GM19193 (cell line): ENCODE results near the gene LMNA.

ENCODE experiments used
- POLR2A ChIP-seq: IDR thresholded peaks from 4 replicates; pipeline ENCODE4 v1.6.1; 2011; ENCODE audit not compliant: insufficient read depth, insufficient read length; ENCODE audit errors: extremely low read depth

The LMNA gene

DNA sequence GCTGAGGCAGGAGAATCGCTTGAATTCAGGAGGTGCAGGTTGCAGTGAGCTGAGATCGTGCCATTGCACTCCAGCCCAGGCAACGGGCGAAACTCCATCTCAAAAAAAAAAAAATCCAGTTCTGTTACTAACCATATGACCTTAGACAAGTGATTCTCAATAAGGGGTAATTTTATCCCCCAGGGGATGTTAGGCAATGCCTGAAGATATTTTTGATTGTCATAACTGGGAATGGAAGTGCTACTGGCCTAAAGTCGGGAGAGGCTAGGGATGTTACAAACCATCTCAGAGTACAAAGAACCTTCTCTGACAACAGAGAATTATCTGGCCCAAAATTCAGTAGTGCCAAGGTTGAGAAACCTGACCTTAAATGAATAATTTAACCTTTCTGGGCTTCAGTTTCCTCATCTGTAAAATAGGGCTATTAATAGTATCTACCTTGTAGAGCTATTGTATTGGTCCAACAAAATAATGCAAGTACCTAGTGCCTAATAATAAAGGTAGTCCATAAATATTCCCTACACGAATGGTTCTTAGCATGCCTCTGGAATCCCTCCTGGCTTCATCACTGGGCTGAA, 5.8 kb upstream of the LMNA start:
- no peak for TF ChIP-seq POLR2A

DNA sequence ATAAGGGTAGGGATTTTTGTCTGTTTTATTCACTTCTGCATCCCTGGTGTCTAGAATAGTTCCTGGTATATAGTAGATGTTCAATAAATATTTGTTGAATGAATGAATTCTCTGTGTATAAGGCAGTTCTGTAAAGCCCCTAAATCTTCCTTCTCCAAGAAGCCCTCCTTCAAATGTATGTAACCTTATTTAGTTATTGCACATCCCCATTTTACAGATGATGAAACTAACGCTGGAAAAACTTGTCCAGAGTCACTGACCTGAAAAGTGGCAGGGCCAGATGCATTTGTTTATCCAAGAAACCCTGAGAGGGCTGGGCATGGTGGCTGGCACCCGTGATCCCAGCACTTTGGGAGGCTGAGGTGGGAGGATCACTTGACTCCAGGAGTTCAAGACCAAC, 4.3 kb upstream of the LMNA start:
- TF ChIP-seq POLR2A: no peak

DNA sequence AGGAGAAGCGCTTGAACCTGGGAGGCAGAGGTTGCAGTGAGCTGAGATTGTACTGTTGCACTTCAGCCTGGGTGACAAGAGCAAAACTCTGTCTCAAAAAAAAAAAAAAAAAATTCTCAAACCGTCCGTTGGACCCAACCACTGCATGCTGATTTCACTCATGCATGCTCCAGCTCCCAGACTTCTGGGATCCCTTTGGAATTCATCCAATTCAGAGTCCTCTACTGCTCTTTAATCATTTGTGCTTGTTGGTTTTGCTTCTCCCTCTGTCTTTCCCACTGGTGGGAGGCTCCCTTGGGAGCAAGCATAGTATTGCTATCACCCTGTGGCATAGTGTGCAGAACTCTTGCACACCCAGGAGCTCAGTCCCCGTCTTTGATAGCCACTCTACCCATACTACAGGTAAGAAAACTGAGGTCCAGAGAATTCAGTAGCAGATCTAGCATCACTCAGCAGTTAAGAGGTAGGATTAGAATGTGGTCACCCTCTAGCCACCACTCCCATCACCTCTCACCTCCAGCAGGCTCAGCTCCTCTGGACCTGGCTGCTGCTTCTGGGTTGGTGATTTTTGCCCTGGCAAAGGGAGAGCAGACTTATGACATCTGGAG, 3.1 kb upstream of the LMNA start:
- no peak for TF ChIP-seq POLR2A

DNA sequence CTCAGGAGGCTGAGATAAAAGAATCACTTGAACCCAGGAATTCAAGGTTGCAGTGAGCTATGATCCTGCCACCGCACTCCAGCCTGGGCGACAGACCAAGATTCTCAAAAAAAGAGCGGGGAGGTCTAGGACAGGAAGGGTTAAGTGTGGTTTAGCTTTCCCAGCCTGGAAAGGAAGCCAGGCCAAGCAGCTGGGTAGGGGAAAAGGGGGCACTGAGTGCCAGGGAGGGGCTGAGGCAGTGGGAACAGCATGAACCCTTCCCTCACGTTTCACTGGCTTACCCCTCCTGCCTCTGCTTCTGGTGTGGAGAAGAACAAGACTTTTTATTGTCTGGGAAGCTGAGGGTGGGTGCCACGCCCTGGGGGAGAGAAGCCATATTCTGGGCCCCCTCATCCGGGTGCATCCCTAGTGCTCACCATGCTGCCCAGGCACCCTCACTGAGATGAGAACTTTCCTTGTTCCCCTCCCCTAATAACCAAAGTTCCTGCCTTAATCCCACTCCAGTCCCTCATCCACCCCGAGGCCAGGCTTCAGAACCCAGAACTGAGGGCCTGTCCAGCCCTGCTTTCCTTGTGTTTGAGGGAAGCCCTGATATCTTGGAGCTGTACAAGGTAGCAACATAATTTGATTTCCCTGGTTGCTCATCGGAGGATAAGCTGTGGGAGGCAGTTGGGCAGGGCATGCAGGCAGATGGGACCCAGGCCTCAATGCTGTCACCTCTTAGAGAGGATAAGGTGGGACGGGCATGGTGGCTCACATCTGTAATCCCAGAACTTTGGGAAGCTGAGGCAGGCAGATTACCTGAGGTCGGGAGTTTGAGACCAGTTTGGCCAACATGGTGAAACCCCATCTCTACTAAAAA, 2.0 kb upstream of the LMNA start:
- TF ChIP-seq POLR2A: no peak

DNA sequence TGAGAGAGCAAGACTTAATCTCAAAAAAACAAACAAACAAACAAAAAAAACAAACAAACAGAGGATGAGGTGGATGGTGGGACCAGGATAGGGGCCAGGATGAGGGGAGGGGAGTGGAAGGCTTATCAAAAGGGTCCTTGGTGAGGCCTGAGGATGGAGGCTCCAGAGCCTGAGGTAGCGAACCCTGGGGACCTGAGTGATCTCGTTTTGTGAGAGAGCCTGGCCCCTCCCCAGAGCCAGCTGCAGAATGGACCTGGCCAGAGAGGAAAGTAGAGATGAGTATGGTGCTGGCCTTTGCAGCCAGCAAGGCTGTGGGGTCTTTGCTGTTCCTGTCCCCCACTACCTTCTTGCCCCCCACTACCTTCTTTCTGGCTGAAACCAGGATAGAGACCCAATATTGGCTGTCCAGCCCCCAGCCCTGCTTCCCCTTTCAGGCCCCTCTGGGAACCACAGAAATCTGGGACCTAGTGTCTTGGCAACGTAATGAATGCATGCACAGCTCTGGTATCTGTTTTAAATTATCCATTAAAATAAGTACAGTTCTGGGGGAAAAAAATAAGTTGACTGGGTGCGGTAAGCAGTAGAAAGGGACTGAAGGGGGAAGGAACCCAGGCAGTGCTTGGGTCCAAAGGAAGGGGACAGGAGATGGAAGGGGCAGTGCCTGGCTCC, 1.1 kb upstream of the LMNA start:
- TF ChIP-seq POLR2A: no peak

DNA sequence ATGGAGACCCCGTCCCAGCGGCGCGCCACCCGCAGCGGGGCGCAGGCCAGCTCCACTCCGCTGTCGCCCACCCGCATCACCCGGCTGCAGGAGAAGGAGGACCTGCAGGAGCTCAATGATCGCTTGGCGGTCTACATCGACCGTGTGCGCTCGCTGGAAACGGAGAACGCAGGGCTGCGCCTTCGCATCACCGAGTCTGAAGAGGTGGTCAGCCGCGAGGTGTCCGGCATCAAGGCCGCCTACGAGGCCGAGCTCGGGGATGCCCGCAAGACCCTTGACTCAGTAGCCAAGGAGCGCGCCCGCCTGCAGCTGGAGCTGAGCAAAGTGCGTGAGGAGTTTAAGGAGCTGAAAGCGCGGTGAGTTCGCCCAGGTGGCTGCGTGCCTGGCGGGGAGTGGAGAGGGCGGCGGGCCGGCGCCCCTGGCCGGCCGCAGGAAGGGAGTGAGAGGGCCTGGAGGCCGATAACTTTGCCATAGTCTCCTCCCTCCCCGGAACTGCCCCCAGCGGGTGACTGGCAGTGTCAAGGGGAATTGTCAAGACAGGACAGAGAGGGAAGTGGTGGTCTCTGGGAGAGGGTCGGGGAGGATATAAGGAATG, 505 bp downstream of the LMNA start:
- TF ChIP-seq POLR2A: no peak

DNA sequence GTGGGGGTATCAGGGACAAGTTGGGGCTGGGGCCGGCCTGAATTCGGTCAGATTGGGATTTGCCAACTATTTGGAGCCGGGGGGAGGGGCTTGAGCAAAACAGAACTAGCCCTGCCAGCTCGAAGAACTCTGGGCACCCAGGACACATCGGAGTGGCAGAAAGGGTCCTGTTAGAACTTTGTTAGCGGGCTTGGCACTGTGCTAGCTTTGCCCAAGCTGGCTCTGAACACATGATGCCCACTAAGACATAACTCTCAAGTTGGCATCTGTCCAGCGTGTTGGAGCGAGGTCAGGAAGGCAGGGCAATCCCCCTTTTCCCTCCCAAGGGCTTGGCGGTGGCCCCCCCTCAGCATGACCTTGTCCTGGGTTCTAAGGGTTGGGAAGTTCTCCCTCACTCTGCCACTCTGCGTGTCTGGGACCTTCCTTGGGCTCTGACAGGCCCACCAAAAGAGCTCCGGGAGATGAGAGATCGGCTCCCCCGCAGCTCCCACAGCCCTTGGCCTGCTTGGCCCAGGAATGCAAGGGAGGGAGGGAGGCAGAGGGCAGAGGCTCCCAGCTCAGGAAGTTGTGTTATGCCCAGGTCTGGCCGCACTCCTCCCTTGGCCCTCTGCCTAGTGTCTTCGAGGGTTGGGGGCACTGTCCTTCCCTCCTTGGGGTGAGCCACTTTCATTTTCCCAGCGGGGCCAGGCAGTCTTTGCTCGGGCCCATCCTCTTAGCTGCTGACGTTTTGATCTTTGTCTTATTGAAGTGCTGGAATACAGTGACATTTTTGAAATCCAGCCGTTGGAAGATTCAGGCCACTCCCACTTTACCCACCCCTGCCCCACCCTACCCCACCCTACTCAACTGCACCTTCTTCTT, 1.2 kb downstream of the LMNA start:
- TF ChIP-seq POLR2A: no peak

DNA sequence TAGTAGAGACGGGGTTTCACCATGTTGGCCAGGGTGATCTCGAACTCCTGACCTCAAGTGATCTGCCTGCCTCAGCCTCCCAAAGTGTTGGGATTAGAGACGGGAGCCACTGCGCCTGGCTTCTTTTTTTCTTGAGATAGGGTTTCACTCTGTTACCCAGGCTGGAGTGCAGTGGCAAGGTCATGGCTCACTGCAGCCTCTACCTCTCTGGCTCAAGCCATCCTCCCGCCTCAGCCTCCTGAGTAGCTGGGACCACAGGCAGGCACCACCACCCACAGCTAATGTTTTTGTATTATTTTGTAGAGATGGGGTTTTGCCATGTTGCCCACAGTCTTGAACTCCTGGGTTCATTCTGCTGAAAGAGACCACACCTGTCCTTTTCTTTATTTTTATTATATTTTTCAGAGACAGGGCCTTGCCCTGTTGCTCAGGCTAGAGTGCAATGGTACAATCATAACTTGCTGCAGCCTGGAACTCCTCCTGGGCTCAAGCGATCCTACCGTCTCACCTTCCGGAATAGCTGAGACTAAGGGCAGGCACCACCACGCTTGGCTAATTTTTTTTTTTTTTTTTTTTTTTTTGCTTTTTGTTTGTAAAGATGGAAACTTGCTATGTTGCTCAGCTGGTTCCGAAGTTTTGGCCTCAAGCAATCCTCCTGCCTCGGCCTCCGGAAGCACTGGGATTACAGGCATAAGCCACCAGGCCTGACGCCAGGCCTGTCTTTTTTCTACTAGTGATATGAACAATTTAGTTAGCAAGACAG, 3.1 kb downstream of the LMNA start:
- TF ChIP-seq POLR2A: no peak

DNA sequence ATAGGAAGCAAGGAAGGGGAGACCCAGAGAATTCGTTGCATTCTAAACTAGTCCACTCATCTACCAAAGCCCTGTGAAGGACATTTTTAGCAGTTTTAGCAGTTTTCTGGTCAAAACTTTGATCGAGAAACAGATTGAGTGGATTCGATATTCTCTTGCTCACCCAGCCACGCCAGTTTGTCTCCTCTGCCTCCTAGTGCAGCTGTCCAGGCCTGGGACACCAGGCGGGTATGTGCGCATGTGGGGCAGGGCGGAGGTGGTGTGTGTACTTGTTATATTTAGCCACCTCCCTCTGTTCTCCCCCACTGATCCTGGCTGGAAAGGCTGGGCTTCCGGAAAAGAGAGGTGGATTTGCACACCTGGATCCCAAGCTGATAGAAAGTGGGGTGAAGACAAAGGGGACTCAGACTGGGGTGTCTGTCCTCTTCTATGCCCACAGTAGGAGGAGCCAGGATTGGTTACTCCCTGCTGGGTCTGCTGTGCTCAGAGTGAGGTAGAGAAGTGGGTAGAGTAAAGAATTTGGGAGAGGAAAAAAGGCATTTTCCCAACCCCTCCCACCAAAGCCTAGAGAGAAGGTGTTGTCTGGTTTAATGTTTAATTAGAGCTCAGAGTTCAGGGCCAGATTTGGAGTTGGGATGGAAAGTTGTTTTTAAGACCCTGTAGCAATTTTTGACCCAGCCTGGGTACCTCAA, 3.8 kb downstream of the LMNA start:
- TF ChIP-seq POLR2A: no peak

DNA sequence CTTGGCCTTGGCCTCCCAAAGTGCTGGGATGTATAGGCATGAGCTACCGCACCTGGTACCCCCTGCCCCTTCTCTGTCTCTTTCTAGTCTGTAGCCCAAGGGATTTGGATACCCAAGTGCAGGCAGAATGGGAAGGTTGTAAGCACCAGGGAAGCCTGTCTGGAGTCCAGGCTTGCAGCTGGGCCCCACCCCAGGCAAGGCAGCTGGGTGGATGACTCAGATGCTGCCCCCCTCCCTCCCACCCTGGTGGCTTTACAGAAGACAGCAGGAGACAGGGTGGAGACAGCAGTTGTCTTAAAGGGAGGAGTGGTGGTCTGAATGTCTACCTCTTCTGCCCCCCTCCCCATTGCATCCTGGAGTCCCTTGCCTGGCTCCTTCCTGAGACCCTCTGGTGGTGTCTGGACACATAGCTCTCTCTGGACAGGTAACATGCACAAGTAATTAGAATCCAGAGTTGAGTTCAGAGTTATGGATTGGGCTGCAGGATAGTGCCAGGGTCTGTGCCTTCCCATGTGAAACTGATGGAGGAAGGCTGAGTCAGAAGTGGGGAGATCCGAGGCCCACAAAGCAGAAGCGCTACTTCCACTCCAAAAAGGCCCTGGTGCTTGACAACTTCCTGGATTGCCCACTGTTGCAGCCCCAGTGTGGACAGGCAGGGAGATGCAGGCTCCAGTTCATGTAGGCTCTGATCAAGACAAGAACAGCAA, 5.1 kb downstream of the LMNA start:
- no peak for TF ChIP-seq POLR2A

DNA sequence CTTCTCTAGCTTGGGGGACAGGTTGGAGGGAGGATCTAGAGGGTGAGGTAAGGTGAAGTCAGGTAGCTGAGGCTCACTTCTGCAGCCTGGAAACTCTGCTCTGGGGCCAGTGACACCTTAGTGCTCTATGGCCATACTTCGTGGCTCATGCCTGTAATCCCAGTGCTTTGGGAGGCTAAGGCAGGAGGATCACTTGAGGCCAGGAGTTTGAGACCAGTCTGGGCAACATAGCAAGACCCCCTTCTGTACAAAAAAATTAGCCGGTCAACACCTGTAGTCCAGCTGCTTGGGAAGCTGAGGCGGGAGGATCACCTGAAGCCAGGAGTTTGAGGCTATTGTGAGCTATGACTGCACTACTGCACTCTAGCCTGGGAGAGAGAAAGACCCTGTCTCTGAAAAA, 5.8 kb downstream of the LMNA start:
- TF ChIP-seq POLR2A: no peak

DNA sequence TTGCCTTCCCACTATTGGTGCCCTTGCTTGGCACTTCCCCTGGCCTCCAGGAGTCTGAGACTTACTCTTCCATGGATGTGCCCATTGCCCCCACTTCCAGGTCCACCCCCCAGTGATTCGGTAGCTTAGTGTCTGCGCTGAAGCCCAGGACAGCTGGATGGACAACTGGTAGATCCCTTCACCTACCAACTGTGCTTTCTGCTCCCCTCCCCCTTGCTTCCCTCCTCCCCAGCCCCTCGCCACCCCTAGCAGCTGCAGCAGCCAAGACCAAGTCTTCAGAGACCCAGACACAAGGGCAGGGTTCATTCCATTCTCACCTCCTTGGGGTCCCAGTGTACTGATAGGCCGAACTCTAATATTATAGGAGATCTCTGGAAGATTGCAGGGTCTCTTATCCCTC, 6.9 kb downstream of the LMNA start:
- no peak for TF ChIP-seq POLR2A

DNA sequence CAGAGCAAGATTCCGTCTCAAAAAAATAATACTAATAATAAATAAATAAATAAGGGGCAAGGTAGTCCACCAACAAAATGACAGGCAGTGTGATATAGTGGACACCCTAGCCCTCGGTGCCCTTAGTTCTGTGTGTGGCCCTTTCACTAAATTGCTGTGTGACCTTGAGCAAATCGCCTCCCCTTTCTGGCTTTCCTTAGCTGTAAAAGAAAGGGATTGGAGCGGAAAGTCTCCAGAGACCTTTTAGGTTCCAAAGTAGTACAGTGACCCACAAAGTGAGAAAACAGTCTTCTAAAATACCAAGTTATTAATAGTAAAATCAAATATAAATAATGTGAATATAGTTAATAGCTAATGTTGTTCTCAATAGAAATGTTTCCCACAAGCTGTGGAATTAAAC, 7.6 kb downstream of the LMNA start:
- no peak for TF ChIP-seq POLR2A
